H9 (cell line): ENCODE data around the gene ARHGDIB. TPM values are rescaled to one million over a fixed set of nuclear protein-coding genes. Genes with fewer than 3 reads are reported as not detected.

ENCODE experiments used
- DNase-seq: peaks from one replicate; pipeline ENCODE4 v3.0.0-alpha.2; 2017
- H2AFZ ChIP-seq: one replicate; pipeline ENCODE4 v1.6.1; 2013; ENCODE audit warnings: mild to moderate bottlenecking, low read length, control low read depth, moderate library complexity
- H2AK5ac ChIP-seq: 2 replicates; pipeline ENCODE4 v1.6.1; 2013; ENCODE audit warnings: low read length, control low read depth, mixed read lengths; ENCODE audit not compliant: insufficient read length
- H2BK120ac ChIP-seq: one replicate; pipeline ENCODE4 v1.6.1; 2013; ENCODE audit warnings: low read depth, mild to moderate bottlenecking, low read length, control low read depth, inconsistent platforms; ENCODE audit not compliant: poor library complexity, severe bottlenecking
- H2BK12ac ChIP-seq: 2 replicates; pipeline ENCODE4 v1.6.1; 2013; ENCODE audit warnings: low read length, control low read depth, mixed read lengths, low read depth; ENCODE audit not compliant: insufficient read length
- H2BK15ac ChIP-seq: 2 replicates; pipeline ENCODE4 v1.6.1; 2013; ENCODE audit warnings: low read depth, low read length, control low read depth
- H2BK20ac ChIP-seq: one replicate; pipeline ENCODE4 v1.6.1; 2013; ENCODE audit warnings: low read depth, mild to moderate bottlenecking, low read length, control low read depth, inconsistent platforms; ENCODE audit not compliant: poor library complexity, severe bottlenecking
- H2BK5ac ChIP-seq: 2 replicates; pipeline ENCODE4 v1.6.1; 2013; ENCODE audit warnings: low read length, control low read depth, mixed read lengths; ENCODE audit not compliant: insufficient read length
- H3K14ac ChIP-seq: 2 replicates; pipeline ENCODE4 v1.6.1; 2013; ENCODE audit warnings: low read length, control low read depth; ENCODE audit not compliant: insufficient read depth
- H3K18ac ChIP-seq: 2 replicates; pipeline ENCODE4 v1.6.1; 2013; ENCODE audit warnings: low read depth, mild to moderate bottlenecking, mixed read lengths, low read length, control low read depth; ENCODE audit not compliant: insufficient read length
- H3K23ac ChIP-seq: 2 replicates; pipeline ENCODE4 v1.6.1; 2013; ENCODE audit warnings: low read length, control low read depth, mixed read lengths, low read depth; ENCODE audit not compliant: insufficient read length
- H3K23me2 ChIP-seq: 2 replicates; pipeline ENCODE4 v1.6.1; 2013; ENCODE audit warnings: low read depth, mild to moderate bottlenecking, mixed read lengths, low read length, control low read depth; ENCODE audit not compliant: insufficient read length, poor library complexity, severe bottlenecking
- H3K27ac ChIP-seq: 2 replicates; pipeline ENCODE4 v1.5.1; 2013; ENCODE audit warnings: low read length, control low read depth, mixed read lengths, low read depth; ENCODE audit not compliant: insufficient read length
- H3K27me3 ChIP-seq: 2 replicates; pipeline ENCODE4 v1.6.1; 2013; ENCODE audit warnings: low read length, control low read depth, inconsistent platforms; ENCODE audit not compliant: insufficient read depth
- H3K4ac ChIP-seq: 2 replicates; pipeline ENCODE4 v1.6.1; 2013; ENCODE audit warnings: low read depth, mild to moderate bottlenecking, control low read depth, inconsistent platforms, low read length, moderate library complexity
- H3K4me1 ChIP-seq: 2 replicates; pipeline ENCODE4 v1.6.1; 2013; ENCODE audit warnings: low read length, control low read depth, inconsistent platforms; ENCODE audit not compliant: insufficient read depth
- H3K4me2 ChIP-seq: 2 replicates; pipeline ENCODE4 v1.6.1; 2013; ENCODE audit warnings: low read length, control low read depth, mixed read lengths; ENCODE audit not compliant: insufficient read length, insufficient read depth
- H3K56ac ChIP-seq: 2 replicates; pipeline ENCODE4 v1.6.1; 2013; ENCODE audit warnings: low read depth, mild to moderate bottlenecking, mixed read lengths, low read length, control low read depth; ENCODE audit not compliant: insufficient read length
- H3K79me1 ChIP-seq: 2 replicates; pipeline ENCODE4 v1.6.1; 2013; ENCODE audit warnings: low read depth, mild to moderate bottlenecking, moderate library complexity, low read length, control low read depth, inconsistent platforms; ENCODE audit not compliant: insufficient read depth, poor library complexity, severe bottlenecking
- H3K79me2 ChIP-seq: 2 replicates; pipeline ENCODE4 v1.6.1; 2013; ENCODE audit warnings: low read length, control low read depth, inconsistent platforms; ENCODE audit not compliant: insufficient read depth
- H3K9ac ChIP-seq: 2 replicates; pipeline ENCODE4 v1.6.1; 2013; ENCODE audit warnings: low read length, control low read depth, mixed read lengths; ENCODE audit not compliant: insufficient read length; ENCODE audit errors: extremely low read depth
- H3K9me3 ChIP-seq: one replicate; pipeline ENCODE4 v1.6.1; 2013; ENCODE audit warnings: low read depth, low read length, inconsistent platforms; ENCODE audit not compliant: control insufficient read depth
- H3T11ph ChIP-seq: one replicate; pipeline ENCODE4 v1.6.1; 2013; ENCODE audit warnings: mild to moderate bottlenecking, low read length, control low read depth, inconsistent platforms
- H4K20me1 ChIP-seq: one replicate; pipeline ENCODE4 v1.6.1; 2013; ENCODE audit not compliant: control insufficient read depth, insufficient read length, insufficient read depth
- H4K5ac ChIP-seq: 2 replicates; pipeline ENCODE4 v1.6.1; 2013; ENCODE audit warnings: low read depth, mild to moderate bottlenecking, mixed read lengths, low read length, control low read depth; ENCODE audit not compliant: insufficient read length
- H4K8ac ChIP-seq: replicated peaks from 2 replicates; pipeline ENCODE4 v1.6.1; 2013; ENCODE audit warnings: low read length, control low read depth, mixed read lengths, low read depth; ENCODE audit not compliant: insufficient read length
- H4K91ac ChIP-seq: 2 replicates; pipeline ENCODE4 v1.6.1; 2013; ENCODE audit warnings: low read depth, mild to moderate bottlenecking, moderate library complexity, mixed read lengths, low read length, control low read depth; ENCODE audit not compliant: insufficient read length
- H3K27ac Mint-ChIP-seq, 3 experiments: 2 replicates in 2 of 3; 3 replicates in 1 of 3; pipeline ENCODE4 v1.8.0; 2020 to 2021; ENCODE audit warnings: mixed read lengths in 3 of 3, mild to moderate bottlenecking in 1 of 3, moderate library complexity in 1 of 3
- H3K27me3 Mint-ChIP-seq: 2 replicates; pipeline ENCODE4 v1.8.0; 2021; ENCODE audit warnings: low read depth, mild to moderate bottlenecking, moderate library complexity, mixed read lengths
- H3K36me3 Mint-ChIP-seq, 3 experiments: 2 replicates in 2 of 3; 3 replicates in 1 of 3; pipeline ENCODE4 v1.8.0; 2020 to 2021; ENCODE audit warnings: low read depth in 3 of 3, mixed read lengths in 3 of 3; ENCODE audit not compliant: insufficient read depth in 1 of 3
- H3K4me1 Mint-ChIP-seq, 2 experiments: 2 replicates each; pipeline ENCODE4 v1.8.0; 2020; ENCODE audit warnings: mixed read lengths in 2 of 2
- H3K4me3 Mint-ChIP-seq, 2 experiments: 2 replicates in 1 of 2; 3 replicates in 1 of 2; pipeline ENCODE4 v1.8.0; 2020 to 2021; ENCODE audit warnings: mild to moderate bottlenecking in 2 of 2, mixed read lengths in 2 of 2, moderate library complexity in 1 of 2
- H3K9me3 Mint-ChIP-seq, 2 experiments: 2 replicates in 1 of 2; 3 replicates in 1 of 2; pipeline ENCODE4 v1.8.0; 2020; ENCODE audit warnings: mild to moderate bottlenecking in 2 of 2, mixed read lengths in 2 of 2, moderate library complexity in 1 of 2
- WGBS: extraction: QIAGEN DNeasy Blood & Tissue Kit; methylation state at CpG from one replicate; pipeline ENCODE4 v1.1.7; 2013; ENCODE audit warnings: missing lambda C conversion rate, low lambda C conversion rate, mixed read lengths; ENCODE audit not compliant: insufficient read length; ENCODE audit errors: extremely low coverage; 5-methylcytosine and 5-hydroxymethylcytosine counted together
- total RNA-seq: library from RNA; stranded (reverse); gene quantifications from 2 replicates; pipeline ENCODE4 v1.2.1, GENCODE V29; 2021
- TF ChIP-seq, protein P1 (sequence below): fragments of 200-600 bp; sonication (generic); conservative IDR thresholded peaks from 3 replicates; pipeline ENCODE4 v1.8.0; 2021; ENCODE audit warnings: antibody characterized with exemption, mild to moderate bottlenecking

Gene ARHGDIB
- total RNA-seq, 1 experiment from 2014 or later: 0.44 TPM

DNA sequence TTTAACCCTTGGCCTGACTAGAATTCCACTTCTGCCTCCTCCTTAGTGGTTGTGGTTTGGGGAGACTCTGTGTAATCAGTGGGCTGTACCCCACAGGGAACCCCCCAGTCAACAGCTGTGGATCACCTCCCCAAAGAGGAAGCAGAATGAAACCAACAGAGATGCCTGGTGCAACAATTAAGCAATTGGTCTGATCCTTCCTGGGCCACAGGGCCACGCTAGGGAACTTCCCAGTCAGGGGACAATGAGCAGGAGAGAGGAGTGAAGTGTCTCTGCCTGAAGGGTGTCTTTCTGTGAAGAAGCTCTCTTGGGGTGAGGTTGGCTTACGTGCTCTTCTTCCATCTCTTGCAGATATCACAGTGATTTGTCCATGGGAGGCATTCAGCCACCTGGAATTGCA lies 19.6 kb upstream of the ARHGDIB start:
- Histone ChIP-seq H3K56ac (no peak overlapping the region), H4K5ac (no peak overlapping the region), H2AFZ (no peak overlapping the region), H3K9me3 (no peaks in the 10 kb centered on the region), H2AK5ac (no peak overlapping the region), H3K4me1 (no peaks in the 10 kb centered on the region), H3K23me2 (no peaks in the 10 kb centered on the region), H3K14ac (no peak overlapping the region), H3K9ac (no peak overlapping the region), H3K4me2 (no peak overlapping the region), H3K79me2 (no peaks in the 10 kb centered on the region), H3K79me1 (no peaks in the 10 kb centered on the region), H4K8ac (no peak overlapping the region), H2BK120ac (no peak overlapping the region), H3K4ac (no peak overlapping the region), H4K91ac (no peak overlapping the region), H2BK20ac (no peak overlapping the region), H2BK15ac (no peak overlapping the region), H3K27me3 (no peaks in the 10 kb centered on the region), H3K23ac (no peak overlapping the region), H3K27ac (no peak overlapping the region), H4K20me1 (no peaks in the 10 kb centered on the region), H2BK5ac (no peak overlapping the region), H3K18ac (no peak overlapping the region), H2BK12ac (no peak overlapping the region), H3T11ph (no peak overlapping the region)
- no peak for DNase-seq
- Mint-ChIP-seq H3K9me3 (no peaks in the 10 kb centered on the region), H3K27me3 (no peaks in the 10 kb centered on the region), H3K4me3 (no peak overlapping the region), H3K27ac (no peak overlapping the region), H3K36me3 (no peaks in the 10 kb centered on the region), H3K4me1 (no peaks in the 10 kb centered on the region)
- TF ChIP-seq, protein P1, sequence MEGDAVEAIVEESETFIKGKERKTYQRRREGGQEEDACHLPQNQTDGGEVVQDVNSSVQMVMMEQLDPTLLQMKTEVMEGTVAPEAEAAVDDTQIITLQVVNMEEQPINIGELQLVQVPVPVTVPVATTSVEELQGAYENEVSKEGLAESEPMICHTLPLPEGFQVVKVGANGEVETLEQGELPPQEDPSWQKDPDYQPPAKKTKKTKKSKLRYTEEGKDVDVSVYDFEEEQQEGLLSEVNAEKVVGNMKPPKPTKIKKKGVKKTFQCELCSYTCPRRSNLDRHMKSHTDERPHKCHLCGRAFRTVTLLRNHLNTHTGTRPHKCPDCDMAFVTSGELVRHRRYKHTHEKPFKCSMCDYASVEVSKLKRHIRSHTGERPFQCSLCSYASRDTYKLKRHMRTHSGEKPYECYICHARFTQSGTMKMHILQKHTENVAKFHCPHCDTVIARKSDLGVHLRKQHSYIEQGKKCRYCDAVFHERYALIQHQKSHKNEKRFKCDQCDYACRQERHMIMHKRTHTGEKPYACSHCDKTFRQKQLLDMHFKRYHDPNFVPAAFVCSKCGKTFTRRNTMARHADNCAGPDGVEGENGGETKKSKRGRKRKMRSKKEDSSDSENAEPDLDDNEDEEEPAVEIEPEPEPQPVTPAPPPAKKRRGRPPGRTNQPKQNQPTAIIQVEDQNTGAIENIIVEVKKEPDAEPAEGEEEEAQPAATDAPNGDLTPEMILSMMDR: no peak
- WGBS: no CpG with 5 or more reads among the region's 2 CpGs
